ENCODE measurements around the gene NCOA5.

NCOA5 gene

GRCh38 chr20:46089417-46090388 is at the start of gene NCOA5:
NCOA5 (minus strand) TSS chr20:46089962; CDS start chr20:46079424, 10,538 bp downstream.
- DNase-seq: peak; percentile 93

DNA sequence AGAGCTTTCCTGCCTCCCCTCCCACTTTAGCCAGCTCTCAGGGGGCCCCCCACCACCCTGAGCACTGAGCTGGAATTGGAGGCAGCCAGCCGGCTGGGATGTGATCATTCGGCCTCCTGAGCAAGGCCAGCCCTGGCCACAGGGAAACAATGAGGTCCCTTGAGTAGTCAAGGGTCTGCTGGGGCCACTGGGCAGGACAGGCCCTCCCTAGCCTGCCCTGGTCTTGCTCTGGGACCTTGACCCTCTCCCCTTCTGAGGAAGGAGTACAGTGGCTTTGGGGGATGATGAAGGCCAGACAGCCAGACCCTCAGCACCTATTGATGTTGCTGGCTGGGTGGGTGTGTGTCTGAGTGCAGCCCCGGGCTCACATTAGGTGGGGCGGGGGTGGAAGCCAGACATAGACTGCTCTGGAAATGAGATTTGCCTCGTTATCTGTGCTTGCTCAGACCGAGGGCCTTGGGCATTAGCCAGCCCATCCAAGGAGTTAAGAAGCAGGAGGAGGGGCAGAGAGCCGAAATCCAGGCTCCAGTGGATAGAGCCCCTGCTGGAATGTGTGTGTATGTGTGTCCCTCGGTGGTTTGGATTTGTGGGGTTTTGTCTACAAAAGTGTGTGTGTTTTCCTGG is 49.6 kb upstream of the NCOA5 start:
- DNase-seq: no peak

- no peak for DNase-seq
Observed at GRCh38 chr20:46137816-46138215, 48.1 kb upstream of the NCOA5 start.

DNA sequence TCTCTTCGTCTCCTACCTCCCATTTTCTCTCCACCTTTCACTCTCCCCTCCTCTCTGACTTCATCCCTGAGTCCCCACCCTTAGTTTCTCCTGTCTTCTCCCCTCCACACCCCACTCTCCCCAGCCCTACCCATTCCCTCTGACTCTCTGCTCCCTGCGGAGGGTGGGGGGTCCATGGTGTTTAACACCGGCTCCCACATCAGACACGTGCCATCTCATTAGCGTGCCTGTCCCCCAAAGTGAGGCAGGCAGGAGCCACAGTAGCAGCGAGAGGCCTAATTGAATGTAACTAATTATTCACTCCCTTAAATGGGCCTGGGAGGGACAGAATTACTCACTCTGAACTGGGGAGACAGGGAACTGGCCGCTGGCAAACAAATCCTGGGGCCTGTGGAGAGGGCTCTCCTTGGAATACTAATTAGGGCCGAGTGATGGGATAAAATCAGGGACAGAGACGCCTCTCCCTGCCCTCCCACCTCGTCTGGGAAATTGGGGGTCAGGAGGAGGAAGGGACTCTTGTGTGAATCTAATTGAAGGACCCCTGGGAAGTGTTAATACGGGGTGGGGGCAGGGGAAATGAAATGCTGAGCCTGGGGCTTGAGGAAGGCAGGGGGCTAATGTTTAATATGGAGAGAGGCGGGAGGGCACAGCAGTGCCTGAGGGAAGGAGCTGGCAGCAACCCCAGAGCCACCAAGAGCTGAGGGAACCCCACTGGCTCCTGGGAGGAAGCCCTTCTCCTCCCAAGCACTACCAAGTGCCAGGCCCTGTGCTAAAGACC is 46.3 kb upstream of the NCOA5 start:
- no peak for DNase-seq

- no peak for DNase-seq
Observed at GRCh38 chr20:46134716-46135115, 45.0 kb upstream of the NCOA5 start.

DNA sequence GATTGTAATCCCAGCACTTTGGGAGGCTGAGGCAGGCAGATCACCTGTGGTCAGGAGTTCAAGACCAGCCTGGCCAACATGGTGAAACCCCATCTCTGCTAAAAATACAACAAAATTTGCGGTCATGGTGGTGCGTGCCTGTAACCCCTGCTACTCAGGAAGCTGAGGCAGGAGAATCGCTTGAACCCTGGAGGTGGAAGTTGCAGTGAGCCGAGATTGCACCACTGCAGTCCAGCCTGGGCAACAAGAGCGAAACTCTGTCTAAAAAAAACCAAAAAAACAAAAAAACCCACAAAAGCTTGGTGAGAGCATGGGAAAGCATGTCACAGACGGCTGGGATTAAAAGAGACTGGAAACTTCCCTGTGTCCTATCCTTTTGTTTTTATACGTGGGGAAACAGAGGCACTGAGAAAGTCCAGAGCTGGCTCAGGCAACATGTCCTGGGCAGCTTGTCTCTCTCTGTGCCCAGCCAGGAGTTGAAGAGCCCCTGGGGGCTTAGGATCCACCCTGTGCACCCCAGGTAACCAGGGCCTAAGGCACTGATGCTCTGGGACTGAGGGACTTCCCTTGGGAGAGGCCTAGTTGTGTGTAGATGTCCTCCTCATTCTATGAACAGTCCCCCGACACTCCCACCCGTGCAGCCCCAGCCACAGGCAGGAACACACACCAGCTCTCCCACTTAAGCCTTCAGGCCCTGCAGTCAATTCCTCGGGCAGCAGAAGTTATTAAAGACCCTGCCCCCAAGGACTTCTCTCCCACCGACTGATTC is 44.3 kb upstream of the NCOA5 start:
- no peak for DNase-seq

DNA sequence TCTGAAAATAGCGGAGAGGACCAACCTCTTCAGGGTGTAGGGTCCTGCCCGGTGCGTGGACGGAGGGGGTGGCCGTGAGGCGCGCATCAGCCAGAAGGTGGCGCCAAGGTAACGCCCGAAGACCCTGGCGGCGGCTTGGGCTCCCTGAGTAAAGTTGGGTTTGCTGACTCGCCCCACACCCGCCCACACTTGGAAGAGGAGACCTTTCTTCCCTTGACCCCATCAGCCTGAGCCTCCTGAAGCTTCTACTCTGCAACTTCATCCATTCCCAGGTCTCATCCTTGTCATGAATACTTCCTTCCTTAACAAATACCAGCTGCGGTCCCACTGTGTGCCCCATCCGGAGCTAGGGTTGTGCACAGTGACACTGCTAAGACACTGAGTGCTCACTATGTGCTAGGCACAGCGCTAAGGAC is 43.0 kb upstream of the NCOA5 start:
- peak; percentile 58 for DNase-seq

- DNase-seq: no peak
Observed at GRCh38 chr20:46131396-46131795, 41.6 kb upstream of the NCOA5 start.

DNA sequence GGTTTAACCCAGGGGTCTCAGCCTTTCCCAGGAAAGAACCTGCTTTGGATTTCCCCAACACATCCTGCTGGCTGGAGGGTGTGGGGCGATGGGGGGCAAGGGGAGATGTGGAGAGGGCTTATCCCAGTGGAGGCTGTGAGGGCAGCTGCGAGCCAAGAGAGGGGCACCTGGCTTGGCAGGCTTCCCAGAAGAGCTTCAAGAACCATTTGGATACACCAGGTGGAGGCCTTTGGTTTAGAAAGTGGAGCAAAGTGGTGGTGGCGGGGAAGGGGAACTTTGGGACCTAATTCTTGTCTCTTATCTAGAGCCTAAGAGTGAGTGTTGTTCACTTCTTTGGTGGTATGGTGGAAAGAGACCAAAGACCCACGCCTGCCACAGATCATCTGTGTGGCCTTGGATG is 40.8 kb upstream of the NCOA5 start:
- DNase-seq: no peak

GRCh38 chr20:46129955-46130481 is 40.3 kb upstream of the NCOA5 start:
- no peak for DNase-seq

DNA sequence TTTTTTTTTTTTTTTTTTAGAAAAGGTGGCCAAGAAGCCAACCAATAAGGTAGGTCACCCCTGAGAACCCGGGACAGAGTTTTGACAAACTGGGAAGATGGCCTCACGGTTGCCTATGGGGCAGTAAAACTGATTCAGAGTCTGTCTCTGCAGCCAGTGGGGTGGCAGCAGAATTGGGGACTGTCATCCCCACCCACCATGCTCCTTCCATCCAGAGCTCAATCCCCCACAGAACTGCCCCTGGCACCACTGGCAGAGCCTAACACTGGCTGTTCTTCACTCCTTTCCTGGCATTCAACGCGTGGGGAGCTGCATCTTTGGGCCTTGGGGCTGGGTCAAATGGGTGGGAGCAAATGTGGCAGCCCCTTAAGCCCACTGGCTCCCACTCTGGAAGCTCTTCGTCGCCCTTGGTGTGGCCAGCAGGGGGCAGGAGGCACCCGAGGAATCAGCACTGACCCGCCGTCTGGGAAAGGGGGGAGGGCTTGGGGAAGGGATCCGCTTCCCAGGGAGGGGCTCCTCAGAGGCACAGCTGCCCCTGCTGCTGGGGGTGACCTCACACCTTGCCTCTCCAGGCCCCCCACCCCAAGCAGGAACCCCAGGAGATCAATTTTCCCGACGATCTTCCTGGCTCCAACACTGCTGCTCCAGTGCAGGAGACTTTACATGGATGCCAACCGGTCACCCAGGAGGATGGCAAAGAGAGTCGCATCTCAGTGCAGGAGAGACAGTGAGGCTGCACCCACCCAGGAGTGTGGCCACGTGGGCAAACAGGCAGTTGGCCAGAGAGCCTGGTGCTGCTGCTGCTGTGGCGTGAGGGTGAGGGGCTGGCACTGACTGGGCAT is 38.8 kb upstream of the NCOA5 start:
- DNase-seq: no peak

DNA sequence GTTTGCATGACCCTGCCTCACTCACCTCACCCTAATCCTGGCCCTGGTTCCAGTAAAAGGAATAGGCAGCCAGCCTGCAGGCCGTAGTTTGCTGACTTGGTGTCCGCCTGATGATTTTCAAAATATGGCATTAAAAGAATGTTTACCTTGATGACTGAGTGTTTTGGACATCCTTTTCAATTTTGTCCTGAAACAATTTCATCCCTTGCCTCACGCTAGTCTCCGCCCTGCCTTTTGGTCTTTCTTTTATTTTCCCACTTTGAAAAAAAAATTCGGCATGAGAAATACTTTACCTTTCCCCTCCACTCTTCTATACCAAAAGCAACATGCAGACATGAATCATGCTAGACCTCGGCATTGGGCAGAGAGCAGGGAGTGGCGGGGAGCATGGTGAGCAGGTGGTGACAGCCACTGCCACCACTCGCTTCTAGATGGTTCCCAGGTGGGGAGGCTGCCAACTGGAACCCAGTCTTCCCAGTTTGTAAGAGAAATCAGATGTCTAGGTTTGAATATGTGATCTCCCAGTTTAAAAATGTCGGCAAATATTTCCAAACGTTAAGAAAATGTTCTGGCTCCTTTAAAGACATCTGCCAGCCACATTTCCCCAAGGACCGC is 37.7 kb upstream of the NCOA5 start:
- no peak for DNase-seq

DNA sequence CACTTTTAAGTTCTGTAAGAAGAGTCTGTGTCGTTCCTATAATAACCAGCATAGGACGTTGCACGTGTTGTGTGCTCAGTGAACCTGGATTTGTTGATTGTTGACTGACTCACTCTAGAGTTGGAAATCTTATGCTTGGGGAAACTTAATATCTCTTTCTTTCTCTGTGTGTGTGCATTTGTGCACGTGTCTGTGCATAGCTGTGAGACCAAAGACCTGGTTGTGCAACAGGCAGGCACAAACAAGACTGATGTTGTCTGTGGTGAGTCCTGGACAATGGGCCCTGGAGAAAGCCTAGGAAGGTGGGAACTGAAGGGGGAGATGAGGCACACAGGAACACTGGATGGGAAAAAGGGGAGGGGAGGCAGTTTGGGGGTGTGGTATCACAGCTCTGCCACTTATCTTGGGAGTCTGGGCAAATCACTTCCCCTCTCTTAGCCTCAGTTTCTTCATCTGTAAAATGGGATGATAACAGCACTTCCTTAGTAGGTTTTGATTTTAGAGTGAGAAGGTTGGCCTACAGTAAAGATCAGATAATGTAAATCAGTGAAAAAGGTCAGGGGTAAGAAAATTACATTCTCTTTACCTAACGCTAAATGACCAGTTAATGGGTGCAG is 36.8 kb upstream of the NCOA5 start:
- no peak for DNase-seq

GRCh38 chr20:46123482-46124245 is 33.9 kb upstream of the NCOA5 start:
- no peak for DNase-seq

- no peak for DNase-seq
Observed at GRCh38 chr20:46122516-46123481, 33.0 kb upstream of the NCOA5 start.

GRCh38 chr20:46122071-46122470 is 32.3 kb upstream of the NCOA5 start:
- no peak for DNase-seq

- DNase-seq: no peak
Observed at GRCh38 chr20:46121184-46121930, 31.6 kb upstream of the NCOA5 start.

- DNase-seq: no peak
Observed at GRCh38 chr20:46120136-46120535, 30.4 kb upstream of the NCOA5 start.

Measured in stimulated activated CD4-positive, alpha-beta T cell treated with anti-CD3 and anti-CD28 coated beads, Interleukin-12 subunit alpha, Interleukin-12 subunit beta, amount 100 ng/mL, for 4 hours (primary cell).